Liver (tissue), 9 donors: ENCODE measurements around the gene MPV17. TPM values are rescaled to one million over a fixed set of nuclear protein-coding genes. Genes with fewer than 3 reads are reported as not detected.

Experiments
- DNase-seq: peaks from one replicate; pipeline ENCODE4 v3.0.0-alpha.2; 2017; ENCODE audit warnings: low spot score
- H3K27ac ChIP-seq, 2 donors: one replicate each; pipeline ENCODE4 v1.7.0; 2013; ENCODE audit warnings: inconsistent platforms in 2 of 2, low read length in 2 of 2, control low read depth in 1 of 2, low read depth in 1 of 2, mild to moderate bottlenecking in 1 of 2
- H3K27me3 ChIP-seq, 4 donors: one replicate each; pipeline versions ENCODE4 v1.6.1 to v1.7.0; 2013; ENCODE audit warnings: low read length in 3 of 4, inconsistent platforms in 1 of 4, mild to moderate bottlenecking in 1 of 4, moderate library complexity in 1 of 4; ENCODE audit not compliant: control insufficient read depth in 4 of 4, insufficient read depth in 4 of 4
- H3K36me3 ChIP-seq, 4 donors: one replicate each; pipeline versions ENCODE4 v1.6.1 to v1.7.0; 2013; ENCODE audit warnings: low read length in 3 of 4, mild to moderate bottlenecking in 3 of 4, low read depth in 1 of 4, moderate library complexity in 1 of 4; ENCODE audit not compliant: control insufficient read depth in 4 of 4, insufficient read depth in 3 of 4
- H3K4me1 ChIP-seq, 4 donors: one replicate each; pipeline versions ENCODE4 v1.6.1 to v1.7.0; 2013; ENCODE audit warnings: low read length in 3 of 4, mild to moderate bottlenecking in 3 of 4, moderate library complexity in 1 of 4; ENCODE audit not compliant: control insufficient read depth in 4 of 4, insufficient read depth in 4 of 4
- H3K4me3 ChIP-seq, 3 donors: one replicate each; pipeline versions ENCODE4 v1.6.1 to v1.7.0; 2013; ENCODE audit warnings: low read length in 3 of 3, control low read depth in 1 of 3, low read depth in 1 of 3, mild to moderate bottlenecking in 1 of 3
- H3K9ac ChIP-seq, 2 donors: one replicate each; pipeline ENCODE4 v1.7.0; 2013; ENCODE audit warnings: low read length in 2 of 2, mild to moderate bottlenecking in 2 of 2, moderate library complexity in 2 of 2, control low read depth in 1 of 2, low read depth in 1 of 2
- H3K9me3 ChIP-seq, 4 donors: one replicate each; pipeline versions ENCODE4 v1.6.1 to v1.7.0; 2013; ENCODE audit warnings: low read length in 3 of 4; ENCODE audit not compliant: control insufficient read depth in 4 of 4
- EGR1 ChIP-seq, 2 donors: IDR thresholded peaks; 2 replicates each; pipeline ENCODE4 v1.6.1; 2016 to 2018; ENCODE audit warnings: antibody characterized with exemption in 2 of 2, low read depth in 2 of 2
- FOXA1 ChIP-seq: IDR thresholded peaks from 2 replicates; pipeline ENCODE4 v1.6.1; 2016; ENCODE audit warnings: antibody characterized with exemption
- FOXA2 ChIP-seq: IDR thresholded peaks from 2 replicates; pipeline ENCODE4 v1.6.1; 2016; ENCODE audit warnings: antibody characterized with exemption
- GABPA ChIP-seq, 2 donors: IDR thresholded peaks in 1 of 2; conservative IDR thresholded peaks in 1 of 2; 2 replicates each; pipeline ENCODE4 v1.6.1; 2016; ENCODE audit warnings: antibody characterized with exemption in 2 of 2, mild to moderate bottlenecking in 1 of 2, moderate library complexity in 1 of 2
- HNF4A ChIP-seq, 2 donors: conservative IDR thresholded peaks; 2 replicates each; pipeline ENCODE4 v1.6.1; 2016; ENCODE audit warnings: antibody characterized with exemption in 2 of 2, mild to moderate bottlenecking in 2 of 2
- HNF4G ChIP-seq: IDR thresholded peaks from 2 replicates; pipeline ENCODE4 v1.6.1; 2016; ENCODE audit warnings: antibody characterized with exemption
- JUND ChIP-seq, 2 donors: IDR thresholded peaks; 2 replicates each; pipeline ENCODE4 v1.6.1; 2016; ENCODE audit warnings: antibody characterized with exemption in 2 of 2
- NR2F2 ChIP-seq: IDR thresholded peaks from 2 replicates; pipeline ENCODE4 v1.6.1; 2016; ENCODE audit warnings: antibody characterized with exemption
- RAD21 ChIP-seq, 2 donors: IDR thresholded peaks; 2 replicates each; pipeline ENCODE4 v1.6.1; 2016; ENCODE audit warnings: antibody characterized with exemption in 2 of 2, mild to moderate bottlenecking in 2 of 2
- RXRA ChIP-seq, 2 donors: IDR thresholded peaks; 2 replicates each; pipeline ENCODE4 v1.6.1; 2017 to 2018; ENCODE audit warnings: antibody characterized with exemption in 2 of 2, mild to moderate bottlenecking in 1 of 2
- SP1 ChIP-seq: IDR thresholded peaks from 2 replicates; pipeline ENCODE4 v1.6.1; 2018; ENCODE audit warnings: antibody characterized with exemption, mild to moderate bottlenecking
- TAF1 ChIP-seq: conservative IDR thresholded peaks from 2 replicates; pipeline ENCODE4 v1.6.1; 2016; ENCODE audit warnings: antibody characterized with exemption, mild to moderate bottlenecking
- YY1 ChIP-seq: IDR thresholded peaks from 2 replicates; pipeline ENCODE4 v1.6.1; 2016; ENCODE audit warnings: antibody characterized with exemption, mild to moderate bottlenecking
- WGBS: extraction: QIAGEN DNeasy Blood & Tissue Kit; methylation state at CpG from one replicate; pipeline ENCODE4 v1.1.7; 2013; 5-methylcytosine and 5-hydroxymethylcytosine counted together
- polyA plus RNA-seq, 2 donors: library from polyadenylated mRNA; stranded (reverse) in 1 of 2; unstranded in 1 of 2; fragments of 200-250 nt in 1 of 2; fragments of >200 nt in 1 of 2; fragmentation: Nextera tagmentation in 1 of 2; extraction: Ambion mirVana in 1 of 2; gene quantifications; one replicate each; pipeline versions ENCODE4 v1.2.1 to v1.2.3, GENCODE V29; 2013 to 2015
- total RNA-seq, 2 donors: library from RNA; depleted of rRNA; stranded (reverse); fragments of >200 nt; gene quantifications; one replicate each; pipeline ENCODE4 v1.2.3, GENCODE V29; 2014
- TF ChIP-seq, protein P1 (sequence below): IDR thresholded peaks from 2 replicates; pipeline ENCODE4 v1.6.1; 2016; ENCODE audit warnings: antibody characterized with exemption, mild to moderate bottlenecking
- TF ChIP-seq, protein P2 (sequence below): IDR thresholded peaks from 2 replicates; pipeline ENCODE4 v1.6.1; 2016; ENCODE audit warnings: antibody characterized with exemption
- TF ChIP-seq, protein P3 (sequence below): IDR thresholded peaks from 2 replicates; pipeline ENCODE4 v1.6.1; 2016; ENCODE audit warnings: antibody characterized with exemption
- TF ChIP-seq, protein P4 (sequence below): fragments of 150-350 bp; IDR thresholded peaks from 2 replicates; pipeline ENCODE4 v1.5.1; 2017; ENCODE audit warnings: improper control_type of control experiment, low read depth, low read length; ENCODE audit not compliant: missing input control
- TF ChIP-seq, protein P5 (sequence below): IDR thresholded peaks from 2 replicates; pipeline ENCODE4 v1.6.1; 2016; ENCODE audit warnings: antibody characterized with exemption
- donor health status: healthy.
- donor health status: healthy.
- donor health status: healthy.
- donor health status: healthy.
- donor health status: healthy.

Gene MPV17
- total and polyA plus RNA-seq, 4 donors, result 13.9 to 29.6 (median 21.8) TPM

DNA sequence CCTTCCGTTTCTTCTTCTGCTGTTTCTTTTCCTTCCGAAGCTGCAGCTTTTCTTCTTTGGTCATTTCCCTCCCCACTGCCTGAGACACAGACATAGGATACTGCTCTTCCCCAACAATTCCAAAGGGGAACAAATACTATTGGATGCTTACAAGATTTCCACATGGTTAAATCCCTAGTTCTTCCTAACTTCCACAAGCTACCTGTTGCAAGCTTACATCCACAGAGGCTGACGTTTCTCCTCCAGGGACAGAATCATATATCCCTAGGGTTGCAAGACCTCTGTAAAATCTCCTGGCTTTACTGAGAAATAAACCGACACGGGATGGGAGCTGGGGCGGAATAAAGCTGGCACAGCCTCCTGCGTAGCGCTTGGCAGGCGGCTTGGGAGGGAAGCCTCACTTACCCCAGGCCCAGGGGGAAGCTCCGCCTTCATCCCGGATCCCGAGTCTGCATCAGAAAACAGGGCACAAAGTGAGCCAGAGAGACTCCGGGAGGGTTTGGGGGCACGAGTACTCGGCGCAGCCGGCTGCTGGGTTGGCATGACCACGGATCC lies 46.7 kb upstream of the MPV17 start:
- H3K27ac ChIP-seq, result peak overlapping the region; percentile 76 to 81
- H3K4me3 ChIP-seq, result peak overlapping the region; percentile 65 to 92 (median 81)
- H3K36me3 ChIP-seq, result peaks cover 8 to 47% (median 37%) of the 10 kb centered on the region in 4 donors
- TF ChIP-seq NR2F2 (no peak), HNF4A (conservative IDR thresholded peaks at IDR 0.05) (no peak), JUND (IDR thresholded peaks at IDR 0.05) (no peak), HNF4G (no peak), TAF1 (no peak), GABPA (IDR thresholded peaks at IDR 0.05 in 1 of 2, conservative IDR thresholded peaks at IDR 0.05 in 1 of 2) (no peak), FOXA1 (no peak), RXRA (IDR thresholded peaks at IDR 0.05) (no peak), EGR1 (IDR thresholded peaks at IDR 0.05; ENCODE audit: low read depth in 2 of 2) (no peak), SP1 (no peak), RAD21 (IDR thresholded peaks at IDR 0.05) (no peak), FOXA2 (no peak), YY1 (no peak)
- TF ChIP-seq, protein P1, sequence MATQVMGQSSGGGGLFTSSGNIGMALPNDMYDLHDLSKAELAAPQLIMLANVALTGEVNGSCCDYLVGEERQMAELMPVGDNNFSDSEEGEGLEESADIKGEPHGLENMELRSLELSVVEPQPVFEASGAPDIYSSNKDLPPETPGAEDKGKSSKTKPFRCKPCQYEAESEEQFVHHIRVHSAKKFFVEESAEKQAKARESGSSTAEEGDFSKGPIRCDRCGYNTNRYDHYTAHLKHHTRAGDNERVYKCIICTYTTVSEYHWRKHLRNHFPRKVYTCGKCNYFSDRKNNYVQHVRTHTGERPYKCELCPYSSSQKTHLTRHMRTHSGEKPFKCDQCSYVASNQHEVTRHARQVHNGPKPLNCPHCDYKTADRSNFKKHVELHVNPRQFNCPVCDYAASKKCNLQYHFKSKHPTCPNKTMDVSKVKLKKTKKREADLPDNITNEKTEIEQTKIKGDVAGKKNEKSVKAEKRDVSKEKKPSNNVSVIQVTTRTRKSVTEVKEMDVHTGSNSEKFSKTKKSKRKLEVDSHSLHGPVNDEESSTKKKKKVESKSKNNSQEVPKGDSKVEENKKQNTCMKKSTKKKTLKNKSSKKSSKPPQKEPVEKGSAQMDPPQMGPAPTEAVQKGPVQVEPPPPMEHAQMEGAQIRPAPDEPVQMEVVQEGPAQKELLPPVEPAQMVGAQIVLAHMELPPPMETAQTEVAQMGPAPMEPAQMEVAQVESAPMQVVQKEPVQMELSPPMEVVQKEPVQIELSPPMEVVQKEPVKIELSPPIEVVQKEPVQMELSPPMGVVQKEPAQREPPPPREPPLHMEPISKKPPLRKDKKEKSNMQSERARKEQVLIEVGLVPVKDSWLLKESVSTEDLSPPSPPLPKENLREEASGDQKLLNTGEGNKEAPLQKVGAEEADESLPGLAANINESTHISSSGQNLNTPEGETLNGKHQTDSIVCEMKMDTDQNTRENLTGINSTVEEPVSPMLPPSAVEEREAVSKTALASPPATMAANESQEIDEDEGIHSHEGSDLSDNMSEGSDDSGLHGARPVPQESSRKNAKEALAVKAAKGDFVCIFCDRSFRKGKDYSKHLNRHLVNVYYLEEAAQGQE, result no peak
- TF ChIP-seq, protein P2, sequence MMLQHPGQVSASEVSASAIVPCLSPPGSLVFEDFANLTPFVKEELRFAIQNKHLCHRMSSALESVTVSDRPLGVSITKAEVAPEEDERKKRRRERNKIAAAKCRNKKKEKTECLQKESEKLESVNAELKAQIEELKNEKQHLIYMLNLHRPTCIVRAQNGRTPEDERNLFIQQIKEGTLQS, result no peak
- TF ChIP-seq, protein P3, sequence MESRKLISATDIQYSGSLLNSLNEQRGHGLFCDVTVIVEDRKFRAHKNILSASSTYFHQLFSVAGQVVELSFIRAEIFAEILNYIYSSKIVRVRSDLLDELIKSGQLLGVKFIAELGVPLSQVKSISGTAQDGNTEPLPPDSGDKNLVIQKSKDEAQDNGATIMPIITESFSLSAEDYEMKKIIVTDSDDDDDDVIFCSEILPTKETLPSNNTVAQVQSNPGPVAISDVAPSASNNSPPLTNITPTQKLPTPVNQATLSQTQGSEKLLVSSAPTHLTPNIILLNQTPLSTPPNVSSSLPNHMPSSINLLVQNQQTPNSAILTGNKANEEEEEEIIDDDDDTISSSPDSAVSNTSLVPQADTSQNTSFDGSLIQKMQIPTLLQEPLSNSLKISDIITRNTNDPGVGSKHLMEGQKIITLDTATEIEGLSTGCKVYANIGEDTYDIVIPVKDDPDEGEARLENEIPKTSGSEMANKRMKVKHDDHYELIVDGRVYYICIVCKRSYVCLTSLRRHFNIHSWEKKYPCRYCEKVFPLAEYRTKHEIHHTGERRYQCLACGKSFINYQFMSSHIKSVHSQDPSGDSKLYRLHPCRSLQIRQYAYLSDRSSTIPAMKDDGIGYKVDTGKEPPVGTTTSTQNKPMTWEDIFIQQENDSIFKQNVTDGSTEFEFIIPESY, result no peak
- TF ChIP-seq, protein P4, sequence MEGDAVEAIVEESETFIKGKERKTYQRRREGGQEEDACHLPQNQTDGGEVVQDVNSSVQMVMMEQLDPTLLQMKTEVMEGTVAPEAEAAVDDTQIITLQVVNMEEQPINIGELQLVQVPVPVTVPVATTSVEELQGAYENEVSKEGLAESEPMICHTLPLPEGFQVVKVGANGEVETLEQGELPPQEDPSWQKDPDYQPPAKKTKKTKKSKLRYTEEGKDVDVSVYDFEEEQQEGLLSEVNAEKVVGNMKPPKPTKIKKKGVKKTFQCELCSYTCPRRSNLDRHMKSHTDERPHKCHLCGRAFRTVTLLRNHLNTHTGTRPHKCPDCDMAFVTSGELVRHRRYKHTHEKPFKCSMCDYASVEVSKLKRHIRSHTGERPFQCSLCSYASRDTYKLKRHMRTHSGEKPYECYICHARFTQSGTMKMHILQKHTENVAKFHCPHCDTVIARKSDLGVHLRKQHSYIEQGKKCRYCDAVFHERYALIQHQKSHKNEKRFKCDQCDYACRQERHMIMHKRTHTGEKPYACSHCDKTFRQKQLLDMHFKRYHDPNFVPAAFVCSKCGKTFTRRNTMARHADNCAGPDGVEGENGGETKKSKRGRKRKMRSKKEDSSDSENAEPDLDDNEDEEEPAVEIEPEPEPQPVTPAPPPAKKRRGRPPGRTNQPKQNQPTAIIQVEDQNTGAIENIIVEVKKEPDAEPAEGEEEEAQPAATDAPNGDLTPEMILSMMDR, result no peak
- TF ChIP-seq, protein P5, sequence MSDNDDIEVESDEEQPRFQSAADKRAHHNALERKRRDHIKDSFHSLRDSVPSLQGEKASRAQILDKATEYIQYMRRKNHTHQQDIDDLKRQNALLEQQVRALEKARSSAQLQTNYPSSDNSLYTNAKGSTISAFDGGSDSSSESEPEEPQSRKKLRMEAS, result no peak
- peak overlapping the region; percentile 76 to 77 for H3K9ac ChIP-seq
- H3K9me3 ChIP-seq, result no peaks in the 10 kb centered on the region
- 3% methylated on average over 18 of the region's 18 CpGs for WGBS
- peaks cover 0 to 32% (median 25%) of the 10 kb centered on the region in 4 donors for H3K4me1 ChIP-seq
- no peak for DNase-seq
- no peaks in the 10 kb centered on the region for H3K27me3 ChIP-seq
